Stimulated activated naive CD4-positive, alpha-beta T cell treated with Interleukin-2 at 50 U/mL for 16 hours (primary cell): Measurements from ENCODE around the gene SEMA6D.

Source experiments
- DNase-seq: peaks from one replicate; lab custom pipeline; 2025; lab: John Stamatoyannopoulos, UW

Gene SEMA6D

DNA sequence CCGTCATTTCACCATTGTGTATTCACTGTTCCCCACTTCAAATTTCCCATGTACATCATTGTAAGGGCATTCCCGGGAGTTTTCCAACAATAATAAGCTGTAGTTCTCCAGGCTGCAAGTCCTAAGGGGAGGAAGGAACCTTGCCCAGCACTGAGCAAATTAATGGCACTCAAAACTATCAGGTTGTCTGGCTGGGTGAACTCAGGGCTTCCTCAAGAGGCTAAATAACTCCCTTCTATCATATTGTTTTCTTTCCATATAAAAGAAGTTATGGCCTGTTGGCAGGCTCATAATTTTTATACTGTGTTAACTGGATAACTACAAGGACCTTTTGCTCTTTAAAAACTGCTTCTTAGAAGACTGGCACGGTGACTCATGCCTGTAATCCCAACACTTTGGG, 71.4 kb downstream of the SEMA6D start:
- no peak for DNase-seq

DNA sequence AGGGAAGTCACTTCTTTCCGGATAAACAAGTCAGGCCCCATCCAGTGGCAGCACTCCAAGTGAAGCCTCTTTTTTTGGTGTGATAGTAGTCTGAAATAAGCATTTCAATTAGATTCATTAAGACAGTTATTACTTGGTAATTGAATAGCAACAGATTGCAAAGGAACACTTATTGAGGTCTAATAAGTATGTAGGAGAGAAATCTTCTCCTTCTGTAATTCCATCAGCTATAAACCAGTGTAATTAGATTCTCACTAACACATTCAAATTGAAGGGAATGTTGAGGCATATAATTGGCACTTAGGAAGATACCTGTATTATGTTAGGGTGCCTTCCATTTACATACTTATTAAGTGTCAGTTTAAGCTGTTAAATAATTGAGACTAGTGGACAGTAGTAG, 73.9 kb downstream of the SEMA6D start:
- no peak for DNase-seq

DNA sequence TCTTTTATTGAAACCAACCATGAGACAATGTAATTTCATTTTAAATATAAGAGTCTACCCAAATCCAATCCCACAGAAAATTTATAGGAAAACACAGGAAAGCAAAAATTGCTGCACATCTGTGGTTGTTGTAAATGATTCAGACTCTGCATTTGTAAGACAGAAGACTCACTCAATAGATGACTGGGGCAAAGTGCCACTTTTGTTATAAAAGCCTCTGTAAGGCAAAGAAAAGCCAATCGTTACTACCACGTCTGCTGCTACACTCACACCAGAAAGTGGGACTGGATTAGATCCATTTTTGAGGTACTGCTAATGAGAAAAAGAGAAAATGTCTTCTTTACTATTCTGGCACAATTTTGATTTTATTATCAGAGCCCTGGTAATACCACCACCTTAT, 74.9 kb downstream of the SEMA6D start:
- no peak for DNase-seq

DNA sequence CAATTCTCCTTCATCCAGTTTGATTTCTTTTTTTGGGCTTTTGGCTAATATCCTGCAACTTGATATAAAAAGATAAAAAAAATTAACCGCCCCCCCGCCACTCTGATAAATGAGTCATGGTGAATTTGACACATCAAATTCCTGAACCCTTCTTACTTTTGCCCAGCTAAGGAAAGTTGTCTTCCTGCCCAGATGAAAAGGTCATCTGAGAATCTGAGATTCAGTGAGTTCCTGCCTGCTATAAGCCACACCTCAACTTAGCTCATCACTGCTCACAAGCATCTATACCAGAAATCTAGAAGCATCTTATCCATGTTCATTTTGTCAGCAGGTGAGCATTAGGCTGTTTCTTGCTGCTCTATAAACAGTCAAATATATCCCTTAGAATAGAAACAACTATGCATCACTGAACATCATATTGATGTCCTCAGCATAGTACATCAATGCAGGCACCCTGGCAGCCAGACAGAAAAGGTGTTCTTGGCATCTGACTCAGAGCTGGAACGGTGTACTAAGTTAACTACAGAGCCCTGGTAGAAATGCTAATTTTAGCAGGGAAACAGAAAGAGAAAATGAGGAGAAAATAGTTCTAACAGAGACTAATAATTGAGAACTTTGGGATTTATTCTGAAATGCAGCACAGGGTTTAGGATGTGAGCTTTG, 77.1 kb downstream of the SEMA6D start:
- no peak for DNase-seq

DNA sequence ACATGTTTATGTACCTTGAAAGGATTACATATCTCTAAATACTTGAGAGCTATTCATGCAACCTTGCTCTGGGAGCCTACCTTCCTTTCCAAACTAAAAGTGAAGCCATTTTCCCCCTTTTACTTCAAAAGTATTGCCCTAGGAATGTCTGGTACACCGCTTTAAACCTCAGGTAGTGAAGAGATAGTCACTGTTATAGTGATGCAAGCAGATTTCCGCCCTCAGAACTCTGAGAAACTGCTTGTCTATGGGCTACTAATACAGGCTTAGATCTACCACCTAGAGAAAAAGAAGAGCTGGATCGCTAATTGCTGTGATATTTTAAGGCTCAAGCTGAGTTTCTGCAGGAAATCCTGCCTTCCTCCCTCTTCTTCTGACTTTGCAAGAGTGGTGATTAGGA, 78.6 kb downstream of the SEMA6D start:
- DNase-seq: no peak

DNA sequence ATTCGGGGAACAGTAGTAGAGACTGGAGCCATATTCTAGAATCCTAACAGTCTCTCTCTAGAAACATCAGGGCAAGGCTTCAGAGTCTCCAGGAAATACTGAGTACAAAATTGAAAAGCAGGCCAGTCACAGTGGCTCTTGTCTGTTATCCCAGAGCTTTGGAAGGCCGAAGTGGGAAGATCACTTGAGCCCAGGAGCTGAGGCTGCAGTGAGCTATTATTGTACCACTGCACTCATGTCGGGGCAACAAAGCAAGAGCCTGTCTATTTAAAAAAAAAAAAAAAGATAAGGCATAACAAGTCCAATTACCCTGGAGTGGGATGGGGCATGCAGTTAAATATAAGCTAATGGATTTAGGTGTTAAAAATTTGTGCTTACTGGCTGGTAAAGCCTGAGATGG, 79.0 kb downstream of the SEMA6D start:
- DNase-seq: no peak

DNA sequence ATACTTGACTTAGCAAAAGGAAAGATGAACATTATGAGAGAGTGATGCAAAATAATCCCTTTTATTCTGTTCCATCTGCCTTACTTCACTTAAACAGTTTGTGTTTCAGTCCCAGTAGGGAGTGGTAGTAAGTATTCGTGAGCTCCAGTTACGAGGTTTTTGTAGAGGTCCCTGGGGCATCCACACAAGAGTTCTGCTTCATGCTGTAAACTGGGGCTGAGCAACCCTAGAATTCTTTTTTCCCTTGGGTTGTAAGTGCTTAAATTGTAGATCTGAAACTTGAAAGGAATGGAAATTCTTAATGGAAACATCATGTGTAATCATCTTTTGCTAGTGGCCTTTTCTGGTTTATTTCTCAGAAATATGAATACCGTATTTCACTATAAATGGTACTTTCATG, 79.5 kb downstream of the SEMA6D start:
- DNase-seq: no peak

DNA sequence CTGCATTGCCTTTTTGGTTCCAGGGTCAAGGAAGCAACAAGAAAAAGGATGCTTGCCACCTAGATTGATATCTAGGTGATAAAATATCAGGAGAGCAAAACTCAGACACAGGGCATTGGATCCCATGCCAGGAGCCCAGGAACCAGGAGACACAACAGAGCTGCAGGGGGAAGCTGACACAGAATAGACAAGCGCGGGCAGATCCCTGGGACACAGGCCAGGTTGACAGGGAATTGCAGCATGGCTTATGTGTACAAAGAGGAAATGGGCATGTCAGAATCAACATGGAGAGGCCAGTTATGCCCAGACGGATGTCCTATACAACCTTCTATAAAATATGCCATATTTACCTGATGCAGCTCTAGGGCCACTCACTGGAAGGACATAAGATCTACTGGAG, 84.2 kb downstream of the SEMA6D start:
- no peak for DNase-seq

DNA sequence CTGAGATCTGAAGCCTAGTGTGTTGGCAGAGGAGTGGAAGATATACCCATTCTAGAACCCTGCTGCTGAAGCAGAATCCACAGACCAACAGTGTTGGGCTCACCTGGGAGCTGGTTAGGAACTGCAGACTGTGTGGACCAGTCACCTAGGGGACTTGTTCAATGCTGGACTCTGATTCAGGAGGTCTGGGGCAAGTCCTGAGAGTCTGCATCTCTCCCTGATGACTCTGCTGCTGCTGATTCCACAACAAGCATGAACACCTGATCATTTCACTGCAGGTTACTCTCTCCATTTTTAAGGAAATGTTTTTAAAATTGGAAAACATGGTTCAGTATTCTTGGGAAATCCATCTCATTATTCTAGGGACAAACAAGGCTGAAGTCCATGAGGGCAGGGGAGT, 84.9 kb downstream of the SEMA6D start:
- DNase-seq: no peak

DNA sequence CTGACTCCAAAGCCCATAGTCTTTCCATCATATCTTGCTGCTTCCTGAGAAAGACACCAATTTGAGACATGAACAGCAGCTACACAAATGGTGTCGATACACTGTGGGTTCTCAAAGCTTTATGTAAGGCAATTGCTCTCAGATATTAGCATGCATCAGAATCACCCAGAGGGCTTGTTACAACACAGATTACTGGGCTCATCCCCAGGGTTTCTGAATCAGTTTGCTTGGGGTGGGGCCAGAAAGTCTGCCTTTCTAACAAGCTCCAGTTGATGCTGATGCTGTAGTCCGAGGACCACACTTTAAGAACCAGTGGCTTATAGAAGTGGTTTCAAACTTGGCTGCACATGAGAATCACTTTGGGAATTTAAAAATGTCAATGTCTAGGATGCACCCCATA, 86.5 kb downstream of the SEMA6D start:
- DNase-seq: no peak

DNA sequence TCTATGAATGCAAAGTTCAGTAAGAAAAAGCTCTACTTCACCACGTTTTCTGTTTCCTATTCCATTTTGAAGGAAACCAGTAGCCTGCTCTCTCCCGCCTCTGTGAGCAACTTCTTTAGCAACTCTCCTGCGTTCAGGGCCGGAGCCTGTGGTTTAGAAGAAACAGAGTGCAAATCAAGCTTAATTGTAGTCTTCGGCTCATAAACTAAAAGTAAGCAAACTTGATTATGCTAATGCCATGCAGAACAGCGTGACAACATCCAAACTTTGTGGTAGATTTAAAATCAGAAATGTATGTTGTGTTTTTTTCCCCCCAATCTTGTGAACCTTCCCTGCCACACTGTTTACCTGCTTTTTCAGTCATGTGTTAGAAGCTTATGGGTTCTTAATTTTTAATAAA, 87.4 kb downstream of the SEMA6D start:
- DNase-seq: no peak

DNA sequence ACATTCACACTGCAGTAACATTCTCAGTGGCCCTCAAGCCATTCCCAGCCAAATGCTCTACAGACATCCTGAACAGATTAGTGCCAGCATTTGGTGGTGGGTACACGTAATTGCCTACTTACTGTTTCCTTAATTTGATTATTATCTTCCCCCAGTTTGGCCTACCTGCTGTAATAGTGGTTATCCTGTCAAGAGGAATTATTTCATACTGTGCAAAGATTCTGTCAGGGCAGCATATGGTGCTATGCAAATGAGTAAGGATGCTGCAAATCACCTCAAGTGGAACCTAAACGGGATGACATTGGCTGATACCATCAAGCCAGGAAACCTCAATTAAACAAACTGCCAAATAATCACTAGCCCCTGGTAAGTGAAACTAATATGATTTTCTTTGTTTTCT, 88.7 kb downstream of the SEMA6D start:
- no peak for DNase-seq

DNA sequence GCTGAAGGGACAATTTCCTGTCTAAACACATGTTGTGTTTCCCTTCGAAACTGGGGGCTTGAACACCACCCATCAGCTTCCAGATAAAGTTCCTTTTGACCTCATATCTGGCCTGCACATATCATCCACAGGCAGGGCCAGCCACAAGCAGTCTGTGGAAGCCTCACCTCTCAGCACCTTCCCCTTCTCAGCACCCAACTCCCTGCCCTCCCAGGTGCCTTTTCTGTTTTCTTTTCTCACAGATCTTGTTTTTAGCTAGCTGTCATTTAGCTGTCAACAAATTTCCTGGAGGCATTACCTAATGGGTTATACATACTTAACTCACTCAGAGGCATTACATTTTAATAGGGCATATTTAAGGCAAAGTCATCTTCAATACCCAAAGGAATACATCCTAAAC, 93.9 kb downstream of the SEMA6D start:
- DNase-seq: no peak

DNA sequence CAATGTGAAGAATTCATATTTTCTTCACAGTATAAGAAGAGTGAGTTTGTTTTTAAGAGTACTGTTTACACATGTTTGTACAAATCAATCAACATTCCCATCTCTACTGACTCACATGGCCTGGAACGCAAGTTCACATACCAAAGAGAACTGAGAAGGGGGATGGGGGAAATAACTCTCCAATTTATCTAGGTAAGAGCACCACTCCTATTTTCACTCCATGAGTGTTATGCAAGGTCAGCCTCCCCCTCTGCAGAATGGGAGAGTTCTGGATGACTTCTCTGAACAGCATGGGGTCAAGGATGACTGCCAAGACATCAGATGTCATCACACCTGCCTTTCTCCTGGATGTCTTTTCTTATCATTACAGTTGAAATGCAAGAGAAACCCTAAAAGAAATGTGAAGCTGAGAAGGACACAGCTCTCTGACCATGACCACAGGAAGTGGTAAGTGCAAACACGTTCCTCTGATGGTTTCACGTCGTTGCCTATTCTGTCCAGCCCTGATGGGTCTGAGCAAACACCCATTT, 95.2 kb downstream of the SEMA6D start:
- DNase-seq: no peak

DNA sequence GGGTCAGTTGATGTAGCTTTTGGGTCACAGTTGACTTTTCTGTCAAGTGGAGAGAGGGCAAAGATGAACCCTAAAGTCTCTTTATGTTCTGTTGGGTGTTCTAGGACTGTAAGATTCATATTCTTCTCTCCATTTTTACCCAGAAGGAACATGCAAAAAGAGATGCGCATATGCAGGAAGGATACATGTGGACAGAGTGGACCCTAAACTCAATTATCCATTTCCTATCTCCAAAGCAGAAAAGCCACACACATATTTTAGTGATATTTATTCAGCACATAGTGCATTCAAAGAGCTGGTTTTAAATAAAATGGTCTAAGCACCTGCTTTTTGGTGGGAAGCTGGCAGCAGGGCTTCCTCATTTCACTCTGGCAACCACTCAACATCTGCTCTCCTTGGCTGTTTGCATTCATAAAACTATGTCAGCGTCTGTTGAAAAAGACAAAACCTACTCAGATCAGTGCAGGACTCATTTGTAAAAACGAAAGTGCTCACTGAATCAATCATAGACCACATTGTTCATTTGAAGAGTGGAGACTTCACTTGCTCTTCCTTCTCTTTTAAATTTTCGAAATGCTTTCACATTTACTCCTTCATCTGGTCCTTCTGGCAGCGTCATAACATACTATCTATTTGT, 96.6 kb downstream of the SEMA6D start:
- DNase-seq: no peak

DNA sequence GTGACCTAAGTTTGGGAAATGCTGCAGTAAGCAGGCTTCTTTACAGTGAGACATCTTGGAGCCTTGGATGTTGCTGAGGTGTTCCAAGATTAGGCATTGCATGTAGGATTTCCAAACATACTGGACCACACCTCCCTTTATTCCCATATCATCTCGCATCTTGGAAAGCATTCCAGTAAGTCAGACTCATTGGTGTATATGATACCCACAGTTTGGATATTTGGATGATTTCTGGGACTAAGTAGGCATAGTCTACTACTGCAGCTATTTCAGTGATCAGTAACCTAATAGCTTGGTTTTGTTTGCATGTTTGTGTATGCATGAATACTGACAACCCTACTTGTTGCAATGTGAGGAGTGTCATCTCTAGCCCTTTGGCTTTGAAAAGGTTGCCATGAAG, 97.3 kb downstream of the SEMA6D start:
- no peak for DNase-seq

DNA sequence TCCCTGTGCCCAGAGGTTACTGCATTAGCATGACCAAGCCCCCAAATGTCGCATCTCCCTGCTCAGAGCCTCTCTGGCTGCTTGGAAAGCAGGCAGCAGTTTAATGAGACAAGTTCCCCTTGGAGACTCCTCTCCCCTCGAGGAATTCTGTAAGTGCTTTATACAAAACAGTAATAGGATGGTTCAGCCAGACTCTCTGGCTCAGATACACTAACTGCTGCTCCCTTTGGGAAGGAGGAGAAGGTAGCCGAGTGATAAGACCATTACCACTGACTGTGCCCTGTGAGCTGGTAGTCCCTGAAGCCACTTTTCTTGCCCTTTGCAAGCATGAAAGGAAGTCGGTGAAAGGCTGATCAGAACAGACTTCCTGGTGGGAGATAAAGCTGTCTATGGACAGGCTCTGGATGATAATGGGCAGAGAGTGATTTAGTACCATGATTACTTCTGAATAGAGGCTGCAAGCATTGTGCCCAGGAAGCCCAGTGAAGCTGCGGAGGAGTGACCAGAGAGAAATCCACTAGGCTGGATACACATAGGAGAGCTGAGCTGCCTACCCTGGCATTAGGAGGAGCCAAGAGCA, 100.8 kb downstream of the SEMA6D start:
- DNase-seq: no peak

DNA sequence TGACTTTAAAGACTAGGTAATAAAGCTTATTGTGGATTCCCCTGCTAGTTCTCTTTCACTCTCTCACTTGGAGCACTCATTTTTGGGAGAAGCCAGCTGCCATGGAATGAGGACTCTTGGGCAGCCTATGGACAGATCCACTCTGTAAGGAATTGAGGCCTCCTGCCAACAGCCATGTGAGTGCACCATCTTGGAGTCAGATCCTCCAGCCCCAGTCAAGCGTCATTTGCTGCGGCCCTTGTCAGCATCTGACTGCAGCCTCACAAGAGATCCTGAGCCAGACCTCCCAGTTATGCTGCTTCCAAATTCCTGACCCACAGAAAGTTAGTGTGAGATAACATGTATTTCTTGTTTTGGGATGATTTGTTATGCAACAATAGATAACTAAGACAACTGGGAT, 101.9 kb downstream of the SEMA6D start:
- DNase-seq: no peak

DNA sequence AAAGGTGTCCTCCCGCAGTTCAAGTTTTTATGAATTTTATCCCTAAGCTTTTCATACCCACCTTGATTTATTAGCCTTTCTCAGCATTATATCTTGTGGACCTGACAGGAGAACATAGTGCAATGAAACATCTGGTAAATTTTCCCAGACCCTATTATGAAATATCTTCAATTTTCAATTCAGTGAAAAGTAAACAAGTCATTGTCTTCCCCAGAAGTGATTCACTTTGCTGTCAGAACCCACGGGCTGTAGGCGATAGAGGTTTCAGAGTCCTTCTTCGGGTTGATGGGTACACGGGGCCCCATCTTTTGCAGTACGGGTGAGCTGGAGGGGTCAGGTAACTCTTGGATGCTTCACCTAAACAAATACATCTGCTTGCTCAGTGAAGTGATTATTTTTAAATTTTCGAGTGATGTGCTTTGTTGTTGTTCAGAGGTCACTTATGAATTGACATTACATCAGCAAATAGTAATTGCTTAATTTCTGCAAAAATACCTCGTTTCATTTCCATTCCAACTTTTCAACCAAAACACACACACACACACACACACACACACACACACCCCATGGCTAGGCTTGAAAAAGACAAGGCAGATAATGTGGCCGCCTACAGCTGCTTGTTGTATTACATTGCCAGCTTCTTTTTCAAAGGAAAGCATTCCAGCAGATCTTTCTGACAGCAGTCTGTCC, 102.9 kb downstream of the SEMA6D start:
- DNase-seq: no peak

DNA sequence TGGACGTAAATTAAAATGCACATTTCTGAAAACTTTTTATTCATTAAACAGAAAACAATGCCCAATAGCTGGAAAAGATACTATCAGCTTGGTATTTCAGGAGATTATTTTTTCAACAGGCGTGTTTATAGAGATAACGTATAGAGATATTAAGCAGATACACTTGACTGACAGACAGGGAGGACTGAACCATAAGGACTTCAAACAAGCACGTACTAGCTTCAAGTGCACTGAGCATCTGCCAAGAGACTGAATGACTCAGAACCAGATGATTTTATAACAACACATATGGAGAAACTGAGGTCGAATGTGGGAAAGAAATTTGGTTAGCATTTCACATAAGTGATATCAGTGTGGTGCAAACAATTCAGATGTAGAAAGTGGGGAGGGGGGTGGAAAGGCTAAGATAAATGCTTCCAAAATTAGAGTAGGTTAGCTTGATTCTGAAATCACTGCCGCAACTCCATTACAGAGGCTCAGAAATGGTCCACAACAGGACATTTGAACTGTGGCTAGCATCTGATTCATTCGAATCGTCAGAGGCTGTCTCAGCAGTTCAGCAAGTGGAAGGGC, 103.5 kb downstream of the SEMA6D start:
- DNase-seq: no peak

DNA sequence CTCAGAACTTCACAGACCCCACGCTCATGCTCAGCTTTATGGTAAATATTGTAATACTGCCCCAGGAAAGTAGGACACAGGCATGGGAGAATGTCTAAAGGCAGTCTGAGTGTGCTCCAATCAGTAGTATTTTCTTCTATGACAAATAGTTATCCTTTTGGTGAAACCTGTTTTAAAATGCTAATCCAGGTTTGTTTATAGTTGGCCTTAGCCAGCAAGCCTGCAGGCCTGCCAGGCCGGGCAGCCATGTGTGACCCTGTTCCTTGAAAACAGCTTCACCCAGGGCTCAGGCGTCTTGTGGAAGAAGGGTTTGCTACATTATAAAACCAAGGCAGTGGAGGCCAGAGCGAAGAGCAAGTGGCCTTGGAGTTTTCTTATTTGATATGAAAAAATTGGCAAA, 104.7 kb downstream of the SEMA6D start:
- no peak for DNase-seq
